RPMI7951 (cell line): ENCODE results near the gene APBB2. TPM values are rescaled to one million over a fixed set of nuclear protein-coding genes. Genes with fewer than 3 reads are reported as not detected.
A peak's percentile ranks its signal among the peaks of the same experiment; 100 is the strongest.
"Not testable (repeated sequence)": the region's sequence is repeated elsewhere in the genome, so short reads cannot be mapped to it uniquely, and the experiment has no call there.

Experiments
- DNase-seq: peaks from one replicate; pipeline ENCODE4 v3.0.0-alpha.2; 2012; ENCODE audit warnings: low read depth
- total RNA-seq: library from RNA; depleted of rRNA; stranded (reverse); fragments of >200 nt; shearing (Covaris generic); gene quantifications from 2 replicates; pipeline ENCODE4 v1.2.3, GENCODE V29; 2014

APBB2 gene
- total RNA-seq, 1 experiment from 2014 or later: 54.3 TPM

DNA sequence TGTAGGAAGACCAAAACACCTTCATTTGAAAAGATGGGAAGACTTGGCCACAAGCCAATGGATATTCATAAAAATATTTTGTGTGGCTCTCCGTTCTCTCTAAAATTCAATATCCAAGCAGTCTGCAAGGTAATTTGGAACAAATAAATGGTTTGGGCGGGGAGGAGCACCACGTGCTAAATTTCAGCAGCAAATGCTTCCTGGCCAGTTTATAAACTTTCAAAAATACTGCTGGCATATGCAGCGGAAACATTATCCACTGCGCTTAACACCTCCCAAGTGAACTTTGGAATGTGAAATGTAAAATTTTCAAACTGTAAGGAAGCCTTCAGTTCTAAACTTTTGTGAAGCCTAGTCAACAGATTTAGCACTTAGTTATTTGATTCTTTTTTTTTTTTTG is 273.6 kb downstream of the APBB2 start:
- no peak for DNase-seq

DNA sequence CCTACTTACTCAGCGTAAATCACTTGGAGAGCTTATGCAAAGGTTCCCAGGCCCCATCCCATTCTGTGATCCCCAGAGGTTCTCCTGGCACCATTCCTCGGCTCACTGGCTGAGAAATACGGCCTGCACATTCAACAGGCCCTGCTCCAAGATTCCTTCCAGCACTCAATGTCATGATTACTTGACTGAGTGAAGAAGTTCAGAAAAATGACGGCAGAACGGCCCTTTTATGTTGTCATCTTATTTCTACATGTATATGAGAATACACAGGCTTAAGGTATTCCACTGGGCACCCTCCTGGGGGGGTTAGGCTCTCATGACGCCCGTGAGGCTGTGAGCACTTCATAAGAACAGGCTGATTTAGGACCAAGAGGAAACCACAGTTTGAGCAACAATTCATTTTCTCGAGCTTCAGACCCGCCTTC is 274.0 kb downstream of the APBB2 start:
- no peak for DNase-seq

DNA sequence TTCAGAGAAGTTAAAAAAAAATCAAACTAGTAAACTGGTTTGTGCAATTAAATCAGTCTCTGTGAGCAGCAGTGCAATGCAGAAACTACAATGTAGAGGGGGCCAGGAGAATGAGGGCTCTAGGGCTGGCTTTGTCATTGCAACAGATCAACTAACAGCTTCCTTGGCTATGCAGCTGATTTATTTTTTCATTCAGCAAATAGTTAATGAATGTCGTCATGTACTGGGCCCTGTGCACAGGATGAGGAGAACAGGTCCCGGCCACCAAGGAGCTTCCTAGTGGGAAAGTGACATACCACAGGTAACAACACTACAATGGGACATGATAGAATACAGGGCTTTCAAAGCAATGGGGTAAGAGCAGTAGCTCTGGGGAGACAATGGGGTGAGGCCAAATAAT is 274.5 kb downstream of the APBB2 start:
- no peak for DNase-seq

DNA sequence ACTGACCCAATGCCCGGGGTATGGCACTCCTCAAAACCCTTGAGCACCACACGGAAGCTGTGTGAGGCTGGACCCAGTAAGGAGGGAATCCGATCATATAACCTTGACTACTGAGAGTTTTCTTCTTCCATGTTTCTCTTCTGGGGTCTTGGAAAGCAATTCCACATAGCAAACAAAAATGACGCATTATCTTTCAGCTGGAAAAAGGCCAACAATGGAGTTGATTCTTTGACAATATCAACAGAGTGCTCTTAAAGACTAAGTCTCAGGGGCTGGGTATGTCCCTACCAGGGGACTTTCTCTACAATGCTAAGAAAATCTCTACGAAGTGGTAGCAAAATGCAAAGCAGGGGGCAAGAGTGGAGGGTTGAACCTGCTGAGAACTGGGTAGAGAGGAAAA is 276.0 kb downstream of the APBB2 start:
- no peak for DNase-seq

DNA sequence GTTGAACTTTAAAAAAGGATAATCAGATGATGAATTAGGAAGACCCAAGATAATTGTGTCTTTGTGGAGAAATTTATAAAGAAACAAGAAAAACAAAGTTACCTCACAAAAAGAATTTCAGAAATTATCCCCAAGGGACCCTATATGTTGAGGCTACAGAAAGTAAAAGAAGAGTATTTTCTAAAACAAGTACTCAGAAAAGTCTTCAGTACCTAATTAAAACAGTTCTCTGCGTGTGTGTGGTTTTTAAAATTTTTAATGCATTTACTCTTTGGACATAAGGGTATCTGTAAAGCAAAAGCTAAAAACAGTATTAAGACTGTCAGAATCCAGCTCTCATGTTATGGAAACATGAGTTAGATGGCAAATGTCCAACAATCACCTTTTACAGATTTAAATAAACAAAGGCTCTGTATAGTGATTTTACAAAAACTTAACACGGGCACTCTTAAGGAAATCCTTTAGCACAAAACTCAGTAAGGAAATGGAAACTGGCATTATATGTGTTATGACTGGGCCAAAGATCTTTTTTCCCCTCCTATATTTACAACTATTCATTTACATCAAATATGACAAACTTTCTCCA is 277.1 kb downstream of the APBB2 start:
- no peak for DNase-seq

DNA sequence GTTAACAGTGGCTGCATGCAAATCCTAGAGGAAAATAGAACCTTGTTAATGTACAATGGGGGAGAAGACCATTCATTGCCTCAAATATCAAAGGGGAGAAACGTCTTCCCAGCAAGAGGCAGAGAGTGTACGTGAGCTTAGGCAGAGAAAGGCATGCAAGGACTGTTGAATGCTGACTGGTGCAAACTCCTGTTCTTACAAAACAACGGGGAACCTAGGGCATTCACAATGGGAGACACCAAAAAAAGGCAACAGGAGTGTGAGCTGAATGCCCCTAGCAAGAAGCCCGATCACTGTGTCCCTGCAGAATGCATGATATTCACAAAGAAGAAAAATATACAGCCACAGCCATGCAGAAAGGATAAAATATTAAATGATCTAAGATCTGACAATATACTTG is 279.7 kb downstream of the APBB2 start:
- DNase-seq: no peak

DNA sequence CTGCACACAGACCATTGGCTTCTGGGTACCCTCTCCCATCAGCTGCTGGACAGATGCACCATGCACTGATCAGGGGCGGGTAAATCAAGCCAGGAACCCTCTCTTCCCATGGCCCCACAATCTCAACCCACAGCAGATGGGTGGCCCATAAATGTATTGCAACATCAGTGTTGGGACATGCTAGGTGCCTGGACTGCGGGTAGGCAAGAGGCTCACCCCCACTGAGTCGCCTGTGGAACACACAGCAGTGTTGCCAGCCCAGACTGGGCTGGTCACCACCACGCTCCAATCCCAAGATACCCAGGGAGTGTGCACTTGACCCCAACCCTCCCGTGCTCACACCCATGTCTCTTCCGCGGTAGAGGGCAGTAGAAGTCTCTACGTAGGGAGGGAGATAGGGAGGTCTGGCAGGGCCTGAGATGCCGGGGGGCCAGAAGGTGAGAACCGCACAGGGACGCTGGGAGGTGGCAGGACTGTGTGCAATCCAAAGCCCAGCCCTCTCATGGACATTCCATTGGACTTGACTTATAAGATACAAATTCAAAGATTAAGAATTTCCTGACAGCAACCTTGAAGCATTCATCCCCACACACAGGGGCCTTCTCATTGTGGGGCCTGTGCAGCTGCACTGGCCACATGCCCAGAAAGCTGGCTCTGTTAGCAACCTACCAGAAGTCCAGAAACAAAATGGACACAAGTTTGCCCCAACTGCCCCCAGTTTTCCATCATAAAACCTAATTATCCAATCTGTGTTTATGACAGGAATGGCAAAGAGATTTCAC is 280.9 kb downstream of the APBB2 start:
- no peak for DNase-seq

DNA sequence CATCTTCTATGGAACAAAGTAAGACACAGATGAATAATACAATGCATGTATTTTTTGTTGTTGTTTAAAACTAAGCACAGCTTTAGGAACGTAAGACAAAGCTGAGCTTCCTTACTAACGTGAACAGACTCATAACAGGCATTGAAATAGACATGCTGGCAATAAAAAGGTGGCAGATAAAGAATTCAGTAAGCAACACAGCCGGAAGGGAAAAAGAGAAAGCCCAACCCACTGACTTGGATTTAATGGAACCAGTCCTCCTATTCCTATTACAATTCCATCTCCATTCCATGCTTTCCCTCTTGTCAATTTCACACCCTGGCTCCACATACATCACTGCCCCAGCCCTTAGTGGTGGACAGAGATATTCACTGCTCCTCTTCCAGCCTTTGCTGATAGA is 282.5 kb downstream of the APBB2 start:
- no peak for DNase-seq

DNA sequence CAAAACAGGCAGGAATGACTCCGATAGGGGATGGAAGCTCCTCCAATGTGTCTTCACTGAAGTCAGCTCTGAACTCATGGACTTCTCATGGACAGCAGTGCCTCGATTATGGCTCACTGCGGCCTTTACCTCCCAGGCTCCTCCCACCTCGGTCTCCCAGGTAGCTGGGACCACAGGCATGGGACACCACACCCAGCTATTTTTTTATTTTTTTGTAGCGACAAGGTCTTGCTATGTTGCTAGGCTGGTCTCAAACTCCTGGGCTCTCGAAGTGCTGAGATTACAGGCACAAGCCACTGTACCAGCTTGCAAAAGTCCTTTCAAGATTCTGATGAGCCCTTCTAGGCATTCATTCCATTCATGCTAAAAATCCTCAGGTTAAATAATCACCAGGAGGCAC is 283.1 kb downstream of the APBB2 start:
- DNase-seq: no peak

DNA sequence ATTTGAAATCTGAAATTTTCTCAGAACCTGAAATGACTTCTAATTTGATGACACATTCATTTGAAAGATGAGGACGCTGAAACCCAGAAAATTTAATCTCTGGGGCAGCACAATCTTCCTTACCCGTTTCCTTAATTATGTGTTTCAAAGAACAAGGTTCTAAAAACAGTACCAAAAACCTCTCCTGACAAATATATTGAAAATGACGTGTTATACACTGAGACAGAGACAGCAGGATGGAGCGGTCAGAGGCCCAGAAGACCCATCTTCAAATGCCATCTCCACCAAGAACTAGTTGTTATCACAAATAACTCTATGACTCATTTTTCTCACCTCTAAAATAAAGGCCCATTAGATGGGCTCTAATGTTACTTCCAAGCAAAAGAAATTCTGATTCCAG is 287.3 kb downstream of the APBB2 start:
- no peak for DNase-seq

DNA sequence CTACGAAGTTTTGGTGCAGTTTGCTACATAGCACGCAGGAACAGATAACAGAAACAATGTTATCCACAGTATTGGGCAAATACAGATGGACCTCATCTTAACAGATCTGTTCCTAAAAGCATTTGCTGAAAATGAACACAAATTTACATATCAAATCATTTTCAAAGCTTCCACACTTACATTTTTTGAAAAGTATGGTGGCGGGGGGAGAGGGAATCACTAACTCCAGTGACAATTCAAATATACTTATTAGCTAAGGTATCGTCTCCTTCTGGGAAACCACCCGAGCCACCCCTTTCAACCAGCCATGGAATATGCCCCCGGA is 289.6 kb downstream of the APBB2 start:
- no peak for DNase-seq

DNA sequence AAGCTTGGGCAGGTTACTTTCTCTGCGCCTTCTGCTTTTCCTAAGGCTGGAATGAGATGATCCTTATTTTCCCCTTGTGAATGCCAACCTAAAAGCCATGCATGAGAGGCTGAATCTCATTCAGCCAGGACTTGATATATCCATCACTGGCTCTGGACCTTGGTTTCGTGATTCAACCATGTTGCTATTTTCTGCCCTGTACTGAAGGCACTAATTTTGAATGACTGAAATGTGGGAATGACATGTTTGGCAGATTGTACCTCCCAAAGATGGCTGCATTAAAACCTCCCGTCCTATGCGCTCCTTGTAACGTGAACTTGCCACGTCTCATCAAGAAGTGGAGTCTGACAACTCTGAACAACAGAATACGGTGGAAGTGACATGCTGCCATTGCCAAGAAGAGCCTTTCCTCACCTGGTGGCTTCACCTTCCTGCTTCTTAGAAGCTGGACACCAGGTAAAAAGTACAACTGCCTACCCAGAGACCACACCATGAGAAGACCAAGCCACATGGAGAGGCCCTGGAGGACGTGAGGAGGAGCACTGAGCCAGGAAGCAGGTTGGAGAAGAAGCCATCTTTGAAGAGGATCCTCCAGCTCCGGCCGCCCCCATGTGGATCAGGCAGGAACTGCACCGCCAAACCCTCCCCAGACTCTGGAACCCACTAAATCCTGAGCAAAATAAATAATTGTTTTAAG is 290.1 kb downstream of the APBB2 start:
- DNase-seq: peak; percentile 52

DNA sequence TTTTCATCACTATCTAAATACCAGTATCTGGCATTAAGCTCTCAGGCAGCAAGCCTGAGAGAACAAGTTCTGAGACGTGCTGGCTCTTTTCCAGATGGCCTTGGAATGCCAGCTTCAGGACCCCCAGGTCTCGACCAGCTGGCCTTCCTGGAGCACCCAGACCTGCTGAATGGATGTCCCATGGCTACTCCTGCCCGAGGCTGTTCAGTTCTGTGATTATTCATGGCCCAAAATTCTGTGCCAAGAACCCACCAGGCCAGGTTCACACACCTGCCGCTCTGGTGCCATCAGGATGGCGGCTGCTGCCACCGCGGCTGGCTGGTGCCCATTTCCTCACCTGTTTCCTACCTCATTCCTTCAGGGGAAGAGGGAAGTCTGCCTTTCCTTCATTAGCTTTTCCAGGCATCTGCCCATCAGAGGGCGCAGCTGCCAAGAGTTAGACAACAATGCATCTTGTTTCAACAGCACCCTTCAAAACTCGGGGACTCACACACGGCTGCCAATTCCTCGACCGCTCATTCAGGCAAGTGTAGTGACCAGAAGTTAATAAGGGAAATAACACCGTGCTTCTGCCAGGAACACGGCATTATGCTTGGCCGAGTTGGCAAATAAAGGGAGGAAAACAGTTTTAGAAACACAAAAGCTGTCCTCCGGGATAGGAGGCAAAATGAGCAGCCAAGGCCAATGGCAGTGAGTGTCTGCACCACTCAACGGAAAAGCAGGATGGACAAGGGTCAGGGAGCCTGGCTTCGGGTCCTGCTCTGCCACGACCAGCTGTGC is 290.8 kb downstream of the APBB2 start:
- DNase-seq: no peak

DNA sequence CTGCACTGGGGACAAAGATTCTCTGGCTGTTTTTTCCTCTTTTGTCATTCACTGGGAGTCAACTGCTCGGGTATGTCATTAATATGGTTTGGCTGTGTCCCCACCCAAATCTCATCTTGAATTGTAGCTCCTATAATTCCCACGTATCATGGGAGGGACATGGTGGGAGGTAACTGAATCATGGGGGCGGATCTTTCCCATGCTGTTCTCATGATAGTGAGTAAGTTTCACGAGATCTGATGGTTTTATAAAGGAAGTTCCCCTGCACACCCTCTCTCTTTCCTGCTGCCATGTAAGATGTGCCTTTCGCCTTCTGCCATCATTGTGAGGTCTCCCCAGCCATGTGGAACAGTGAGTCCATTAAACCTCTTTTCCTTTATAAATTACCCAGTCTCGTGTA is 294.4 kb downstream of the APBB2 start:
- DNase-seq: not testable (repeated sequence)

DNA sequence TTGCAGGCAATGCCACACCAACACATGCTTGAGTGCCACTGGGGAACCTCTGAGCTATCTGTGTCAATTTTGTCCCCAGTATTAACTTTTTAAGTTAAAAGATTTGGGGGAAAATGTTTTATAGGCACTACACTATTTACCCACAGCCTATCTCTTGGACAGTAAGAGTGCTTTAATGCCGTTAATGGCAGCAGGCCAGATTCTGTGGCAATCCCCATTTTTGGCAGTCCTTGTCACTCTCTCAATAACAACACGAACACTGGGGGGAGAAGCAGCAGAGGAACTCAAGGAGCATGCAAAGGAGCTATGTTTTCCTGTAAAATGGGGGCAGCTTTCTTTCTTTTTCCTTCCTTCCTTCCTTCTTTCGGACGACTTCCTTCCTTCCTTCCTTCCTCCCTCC is 296.0 kb downstream of the APBB2 start:
- peak; percentile 80 for DNase-seq

DNA sequence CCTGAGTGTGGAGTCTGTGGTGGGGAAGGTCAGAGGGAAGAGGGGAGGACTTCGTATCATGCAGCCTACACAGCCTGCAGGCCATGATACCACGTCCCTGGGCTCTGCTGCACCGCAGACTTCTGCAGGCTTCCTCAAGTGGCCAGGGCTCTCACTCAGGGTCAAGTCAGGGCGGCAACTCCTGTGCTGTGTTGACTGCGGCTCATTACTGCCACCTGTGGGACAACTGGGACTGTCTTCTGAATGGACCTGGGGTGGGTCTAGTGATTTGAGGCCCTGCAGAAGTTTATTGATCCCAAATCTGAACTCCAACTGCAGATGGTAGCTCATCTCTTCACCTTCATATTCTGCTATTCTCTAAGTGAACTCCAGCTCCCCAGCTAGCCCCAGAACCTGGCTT is 297.5 kb downstream of the APBB2 start:
- DNase-seq: peak; percentile 53

DNA sequence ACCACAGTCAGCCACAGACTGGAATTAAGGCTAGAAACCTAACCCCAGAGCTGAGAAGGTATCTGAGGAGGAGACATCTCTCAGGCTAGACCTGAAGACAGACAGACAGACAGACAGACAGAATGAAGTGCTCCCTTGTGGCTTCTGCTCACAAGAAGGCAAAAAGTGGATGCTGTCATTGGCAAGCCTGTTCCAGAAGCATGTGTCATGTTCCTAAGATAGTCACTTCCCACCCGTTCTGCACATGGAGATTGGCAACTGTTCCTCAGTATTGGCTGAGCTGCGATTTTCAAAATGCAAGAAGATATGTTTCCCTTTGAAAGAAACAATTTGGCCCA is 298.2 kb downstream of the APBB2 start:
- DNase-seq: peak; percentile 70

DNA sequence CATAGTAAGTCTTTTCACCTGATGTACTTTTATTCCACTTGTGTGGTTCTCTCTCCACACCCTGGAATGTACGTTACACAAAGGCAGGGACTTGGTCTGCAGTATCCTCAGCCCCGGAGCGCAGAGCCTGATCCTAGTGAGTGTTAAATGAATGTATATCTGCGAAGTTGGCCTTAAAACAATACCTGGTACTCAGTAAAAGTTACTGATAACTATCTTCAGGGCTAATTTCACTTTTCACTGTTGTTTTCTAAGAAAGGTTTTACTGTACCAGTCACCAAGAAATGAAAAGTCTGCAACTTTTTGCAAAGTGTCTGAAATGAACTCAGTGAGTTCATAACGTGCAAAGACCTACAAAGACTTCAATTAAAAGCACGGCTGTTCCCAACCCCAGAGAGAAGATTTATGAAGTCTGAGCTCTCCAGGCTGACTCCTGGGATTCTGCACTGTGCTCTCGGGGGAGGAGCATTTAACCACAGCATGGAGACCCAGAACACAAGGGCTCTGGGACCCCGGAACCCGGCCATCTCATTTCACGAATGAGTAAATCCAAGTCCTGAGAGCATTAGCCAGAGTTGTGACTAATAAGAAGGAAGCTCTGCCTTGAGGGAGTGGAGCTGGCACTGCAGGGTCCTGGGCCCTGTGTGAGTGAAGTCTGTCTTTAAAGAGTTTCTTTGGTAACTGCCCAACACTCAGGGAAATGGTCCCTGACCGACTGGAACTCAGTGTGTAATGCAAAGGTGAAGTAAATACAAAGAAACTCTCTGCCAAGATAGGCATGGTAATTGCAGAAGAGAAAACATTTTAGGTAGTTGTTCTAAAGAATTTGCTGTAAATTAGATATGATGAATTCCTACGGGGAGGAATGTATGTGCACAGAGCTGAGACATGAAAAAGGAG is 298.8 kb downstream of the APBB2 start:
- peak; percentile 85 for DNase-seq

DNA sequence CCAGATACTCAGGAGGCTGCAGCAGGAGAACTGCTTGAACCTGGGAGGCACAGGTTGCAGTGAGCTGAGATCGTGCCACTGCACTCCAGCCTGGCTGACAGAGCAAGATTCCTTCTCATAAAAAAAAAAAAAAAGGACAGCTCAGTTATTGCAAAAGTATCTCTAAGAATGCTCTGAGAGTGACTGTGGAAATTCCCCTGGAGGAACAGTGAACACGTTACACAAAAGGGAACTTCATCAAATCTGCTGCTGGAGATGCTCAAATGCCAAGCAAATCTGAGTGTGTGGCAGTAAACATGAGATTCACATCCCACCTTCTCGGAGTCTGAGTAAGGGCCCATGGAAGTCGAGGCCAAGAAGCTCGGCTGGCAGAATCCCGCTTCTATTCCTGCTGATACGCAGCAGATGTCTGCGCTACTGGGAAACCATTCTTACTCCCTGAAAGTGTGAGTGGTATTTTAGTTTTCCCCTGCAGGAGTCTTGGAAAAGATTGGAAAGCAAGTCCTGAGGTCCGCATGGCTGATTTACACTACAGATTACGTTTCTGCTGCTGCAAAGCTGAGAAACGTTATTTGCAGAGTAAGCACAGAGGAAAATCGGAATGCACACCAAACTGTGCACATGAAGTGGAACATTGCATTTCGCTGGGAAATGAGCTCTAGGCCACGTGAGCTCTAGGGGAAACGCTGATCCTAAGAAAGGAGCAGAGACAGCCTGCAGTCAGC is 301.7 kb downstream of the APBB2 start:
- DNase-seq: peak; percentile 24

DNA sequence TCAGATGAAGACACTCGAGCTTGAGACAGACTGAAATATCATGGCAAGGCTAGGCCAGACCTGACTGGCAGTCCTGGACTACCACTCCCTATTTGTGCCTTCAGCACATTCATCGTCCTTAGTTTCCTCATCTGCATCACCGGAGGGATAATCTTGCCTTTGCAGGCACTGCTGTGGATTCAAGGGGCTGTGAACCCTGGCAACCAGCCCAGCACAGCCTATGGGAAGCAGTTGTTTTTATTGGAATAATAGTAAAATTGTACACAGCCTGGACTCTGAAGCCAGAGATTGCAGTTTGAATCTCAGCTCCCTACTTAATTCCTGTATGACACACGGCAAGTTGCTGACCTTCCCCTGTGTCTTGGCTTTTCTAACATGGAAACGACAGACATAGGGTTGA is 303.6 kb downstream of the APBB2 start:
- DNase-seq: no peak

DNA sequence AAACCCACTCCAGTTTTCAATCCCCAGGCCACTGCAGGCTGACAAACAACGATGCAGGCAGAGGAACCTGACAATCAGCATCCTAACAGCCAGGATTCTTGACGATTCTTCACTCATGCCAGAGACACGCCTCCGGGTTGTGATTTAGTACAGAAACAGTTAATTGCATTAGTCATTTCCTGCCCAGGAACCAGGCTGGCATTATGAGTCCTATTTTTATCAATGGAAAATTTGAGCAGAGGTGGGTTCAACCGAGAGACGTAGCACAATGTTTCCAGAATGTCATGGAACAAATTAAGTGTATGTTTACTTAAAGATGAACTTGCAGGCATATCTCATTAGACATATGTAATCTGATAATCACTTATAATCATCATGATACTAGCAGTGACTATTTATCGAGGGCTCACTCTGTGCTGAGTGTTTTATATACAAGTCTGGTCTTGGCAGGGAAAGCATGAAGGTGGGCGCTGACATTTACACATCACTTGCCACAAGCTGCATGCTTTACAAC is 304.9 kb downstream of the APBB2 start:
- DNase-seq: peak; percentile 83
